GM23338 (cell line): Measurements from ENCODE around the gene HERPUD1. TPM values are rescaled to one million over a fixed set of nuclear protein-coding genes. Genes with fewer than 3 reads are reported as not detected.

Experiments used
- ATAC-seq: fragments of 200-7000 bp; cut with Tn5 transposase; 3 replicates; pipeline ENCODE4 v1.9.1; 2020
- DNase-seq: peaks from one replicate; pipeline ENCODE4 v3.0.0-alpha.2; 2015; ENCODE audit warnings: low spot score
- H2AFZ ChIP-seq: fragments of 200-600 bp; sonication (generic); 2 replicates; pipeline ENCODE4 v1.8.0; 2016; ENCODE audit warnings: antibody characterized with exemption, mild to moderate bottlenecking, moderate library complexity
- H3F3A ChIP-seq: fragments of 200-600 bp; sonication (generic); replicated peaks from 2 replicates; pipeline ENCODE4 v1.8.0; 2017; ENCODE audit warnings: antibody characterized with exemption, mixed run types, low read depth
- H3K27ac ChIP-seq: fragments of 200-600 bp; sonication (generic); 2 replicates; pipeline ENCODE4 v1.6.1; 2016; ENCODE audit warnings: low read depth
- H3K27me3 ChIP-seq: fragments of 200-600 bp; sonication (generic); 2 replicates; pipeline ENCODE4 v1.8.0; 2016; ENCODE audit warnings: mild to moderate bottlenecking, mixed run types, moderate library complexity; ENCODE audit not compliant: insufficient read depth
- H3K36me3 ChIP-seq: fragments of 200-600 bp; sonication (generic); 2 replicates; pipeline ENCODE4 v1.8.0; 2016; ENCODE audit warnings: mild to moderate bottlenecking; ENCODE audit not compliant: insufficient read depth
- H3K4me1 ChIP-seq: fragments of 200-600 bp; sonication (generic); 2 replicates; pipeline ENCODE4 v1.8.0; 2016; ENCODE audit warnings: mild to moderate bottlenecking, moderate library complexity; ENCODE audit not compliant: insufficient read depth
- H3K4me2 ChIP-seq: fragments of 200-600 bp; sonication (generic); 2 replicates; pipeline ENCODE4 v1.7.1; 2017; ENCODE audit warnings: mixed run types
- H3K4me3 ChIP-seq: fragments of 200-600 bp; sonication (generic); 2 replicates; pipeline ENCODE4 v1.6.1; 2016; ENCODE audit warnings: mixed run types
- H3K79me2 ChIP-seq: fragments of 200-600 bp; sonication (generic); replicated peaks from 2 replicates; pipeline ENCODE4 v1.8.0; 2017; ENCODE audit warnings: mild to moderate bottlenecking; ENCODE audit not compliant: insufficient read depth
- H3K9me2 ChIP-seq: fragments of 200-600 bp; sonication (generic); 2 replicates; pipeline ENCODE4 v1.8.0; 2017; ENCODE audit not compliant: insufficient read depth
- H4K20me1 ChIP-seq: fragments of 200-600 bp; sonication (generic); replicated peaks from 2 replicates; pipeline ENCODE4 v1.8.0; 2017; ENCODE audit warnings: mild to moderate bottlenecking; ENCODE audit not compliant: insufficient read depth
- H3K27ac Mint-ChIP-seq: 2 replicates; pipeline ENCODE4 v1.8.0; 2020; ENCODE audit warnings: inconsistent platforms, mild to moderate bottlenecking, moderate library complexity, mixed read lengths
- H3K27me3 Mint-ChIP-seq: 3 replicates; pipeline ENCODE4 v1.8.0; 2022; ENCODE audit warnings: low read depth, mild to moderate bottlenecking, moderate library complexity, mixed read lengths, inconsistent platforms; ENCODE audit not compliant: insufficient read depth, poor library complexity
- H3K36me3 Mint-ChIP-seq: 3 replicates; pipeline ENCODE4 v1.8.0; 2021; ENCODE audit warnings: low read depth, mild to moderate bottlenecking, inconsistent platforms, moderate library complexity, mixed read lengths
- H3K4me1 Mint-ChIP-seq: 3 replicates; pipeline ENCODE4 v1.8.0; 2020; ENCODE audit warnings: mild to moderate bottlenecking, inconsistent platforms, mixed read lengths
- H3K4me3 Mint-ChIP-seq: 3 replicates; pipeline ENCODE4 v1.8.0; 2021; ENCODE audit warnings: moderate library complexity, mild to moderate bottlenecking, inconsistent platforms, mixed read lengths
- H3K9me3 Mint-ChIP-seq: 3 replicates; pipeline ENCODE4 v1.8.0; 2020; ENCODE audit warnings: moderate library complexity, mild to moderate bottlenecking, inconsistent platforms, mixed read lengths
- EZH2 ChIP-seq: fragments of 200-600 bp; sonication (generic); IDR thresholded peaks from one replicate; pipeline ENCODE4 v1.8.0; 2017; ENCODE audit warnings: antibody characterized with exemption, mild to moderate bottlenecking, low read depth; ENCODE audit not compliant: unreplicated experiment
- EZH2phosphoT487 ChIP-seq: fragments of 200-600 bp; sonication (generic); IDR thresholded peaks from one replicate; pipeline ENCODE4 v1.8.1; 2018; ENCODE audit warnings: antibody characterized with exemption; ENCODE audit not compliant: unreplicated experiment
- STAT1 ChIP-seq: IDR thresholded peaks from one replicate; pipeline ENCODE4 v1.6.1; 2016; ENCODE audit warnings: antibody characterized with exemption; ENCODE audit not compliant: unreplicated experiment
- polyA plus RNA-seq: library from polyadenylated mRNA; unstranded; fragments of >200 nt; fragmentation: Nextera tagmentation; extraction: Ambion mirVana; gene quantifications from 2 replicates; pipeline ENCODE4 v1.2.1, GENCODE V29; 2016
- total RNA-seq: library from RNA; depleted of rRNA; stranded (reverse); fragments of >200 nt; shearing (Covaris generic); gene quantifications from 2 replicates; pipeline ENCODE4 v1.2.3, GENCODE V29; 2014
- TF ChIP-seq, protein P1 (sequence below): fragments of 250-450 bp; sonication (Bioruptor Pico); IDR thresholded peaks from 2 replicates; pipeline ENCODE4 v1.5.0; 2020; ENCODE audit warnings: mild to moderate bottlenecking, moderate library complexity
- TF ChIP-seq, protein P2 (sequence below): IDR thresholded peaks from 2 replicates; pipeline ENCODE4 v1.6.1; 2016; ENCODE audit warnings: antibody characterized with exemption

The HERPUD1 gene
- total and polyA plus RNA-seq, 2 experiments from 2014 or later, result 41.1 to 44.1 TPM

DNA sequence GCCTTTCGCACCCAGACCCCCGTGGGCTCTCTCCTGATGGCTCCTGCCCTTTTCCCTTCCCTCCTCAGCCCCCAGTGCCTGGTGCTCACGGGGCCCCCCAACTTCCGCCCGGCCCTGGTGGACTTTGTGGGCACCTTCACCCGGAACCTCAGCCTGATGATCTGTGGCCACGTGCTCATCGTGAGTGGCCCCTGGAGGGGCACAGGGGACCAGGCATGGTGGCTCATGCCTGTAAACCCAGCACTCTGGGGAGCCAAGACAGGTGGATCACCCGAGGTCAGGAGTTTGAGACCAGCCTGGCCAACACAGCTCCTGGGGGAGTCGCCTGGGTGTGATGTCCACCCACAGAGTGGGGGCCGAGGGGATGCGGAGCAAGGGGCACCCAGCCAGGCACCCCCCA is 45.6 kb upstream of the HERPUD1 start:
- no peaks in the 10 kb centered on the region for H3K79me2 ChIP-seq
- no peak overlapping the region for H3K27ac ChIP-seq
- H3K27ac Mint-ChIP-seq, result no peak overlapping the region
- no peaks in the 10 kb centered on the region for H3K9me2 ChIP-seq
- no peaks in the 10 kb centered on the region for H3K27me3 ChIP-seq
- no peak for ATAC-seq
- H3K27me3 Mint-ChIP-seq, result peaks cover 5% of the 10 kb centered on the region
- TF ChIP-seq, protein P1, sequence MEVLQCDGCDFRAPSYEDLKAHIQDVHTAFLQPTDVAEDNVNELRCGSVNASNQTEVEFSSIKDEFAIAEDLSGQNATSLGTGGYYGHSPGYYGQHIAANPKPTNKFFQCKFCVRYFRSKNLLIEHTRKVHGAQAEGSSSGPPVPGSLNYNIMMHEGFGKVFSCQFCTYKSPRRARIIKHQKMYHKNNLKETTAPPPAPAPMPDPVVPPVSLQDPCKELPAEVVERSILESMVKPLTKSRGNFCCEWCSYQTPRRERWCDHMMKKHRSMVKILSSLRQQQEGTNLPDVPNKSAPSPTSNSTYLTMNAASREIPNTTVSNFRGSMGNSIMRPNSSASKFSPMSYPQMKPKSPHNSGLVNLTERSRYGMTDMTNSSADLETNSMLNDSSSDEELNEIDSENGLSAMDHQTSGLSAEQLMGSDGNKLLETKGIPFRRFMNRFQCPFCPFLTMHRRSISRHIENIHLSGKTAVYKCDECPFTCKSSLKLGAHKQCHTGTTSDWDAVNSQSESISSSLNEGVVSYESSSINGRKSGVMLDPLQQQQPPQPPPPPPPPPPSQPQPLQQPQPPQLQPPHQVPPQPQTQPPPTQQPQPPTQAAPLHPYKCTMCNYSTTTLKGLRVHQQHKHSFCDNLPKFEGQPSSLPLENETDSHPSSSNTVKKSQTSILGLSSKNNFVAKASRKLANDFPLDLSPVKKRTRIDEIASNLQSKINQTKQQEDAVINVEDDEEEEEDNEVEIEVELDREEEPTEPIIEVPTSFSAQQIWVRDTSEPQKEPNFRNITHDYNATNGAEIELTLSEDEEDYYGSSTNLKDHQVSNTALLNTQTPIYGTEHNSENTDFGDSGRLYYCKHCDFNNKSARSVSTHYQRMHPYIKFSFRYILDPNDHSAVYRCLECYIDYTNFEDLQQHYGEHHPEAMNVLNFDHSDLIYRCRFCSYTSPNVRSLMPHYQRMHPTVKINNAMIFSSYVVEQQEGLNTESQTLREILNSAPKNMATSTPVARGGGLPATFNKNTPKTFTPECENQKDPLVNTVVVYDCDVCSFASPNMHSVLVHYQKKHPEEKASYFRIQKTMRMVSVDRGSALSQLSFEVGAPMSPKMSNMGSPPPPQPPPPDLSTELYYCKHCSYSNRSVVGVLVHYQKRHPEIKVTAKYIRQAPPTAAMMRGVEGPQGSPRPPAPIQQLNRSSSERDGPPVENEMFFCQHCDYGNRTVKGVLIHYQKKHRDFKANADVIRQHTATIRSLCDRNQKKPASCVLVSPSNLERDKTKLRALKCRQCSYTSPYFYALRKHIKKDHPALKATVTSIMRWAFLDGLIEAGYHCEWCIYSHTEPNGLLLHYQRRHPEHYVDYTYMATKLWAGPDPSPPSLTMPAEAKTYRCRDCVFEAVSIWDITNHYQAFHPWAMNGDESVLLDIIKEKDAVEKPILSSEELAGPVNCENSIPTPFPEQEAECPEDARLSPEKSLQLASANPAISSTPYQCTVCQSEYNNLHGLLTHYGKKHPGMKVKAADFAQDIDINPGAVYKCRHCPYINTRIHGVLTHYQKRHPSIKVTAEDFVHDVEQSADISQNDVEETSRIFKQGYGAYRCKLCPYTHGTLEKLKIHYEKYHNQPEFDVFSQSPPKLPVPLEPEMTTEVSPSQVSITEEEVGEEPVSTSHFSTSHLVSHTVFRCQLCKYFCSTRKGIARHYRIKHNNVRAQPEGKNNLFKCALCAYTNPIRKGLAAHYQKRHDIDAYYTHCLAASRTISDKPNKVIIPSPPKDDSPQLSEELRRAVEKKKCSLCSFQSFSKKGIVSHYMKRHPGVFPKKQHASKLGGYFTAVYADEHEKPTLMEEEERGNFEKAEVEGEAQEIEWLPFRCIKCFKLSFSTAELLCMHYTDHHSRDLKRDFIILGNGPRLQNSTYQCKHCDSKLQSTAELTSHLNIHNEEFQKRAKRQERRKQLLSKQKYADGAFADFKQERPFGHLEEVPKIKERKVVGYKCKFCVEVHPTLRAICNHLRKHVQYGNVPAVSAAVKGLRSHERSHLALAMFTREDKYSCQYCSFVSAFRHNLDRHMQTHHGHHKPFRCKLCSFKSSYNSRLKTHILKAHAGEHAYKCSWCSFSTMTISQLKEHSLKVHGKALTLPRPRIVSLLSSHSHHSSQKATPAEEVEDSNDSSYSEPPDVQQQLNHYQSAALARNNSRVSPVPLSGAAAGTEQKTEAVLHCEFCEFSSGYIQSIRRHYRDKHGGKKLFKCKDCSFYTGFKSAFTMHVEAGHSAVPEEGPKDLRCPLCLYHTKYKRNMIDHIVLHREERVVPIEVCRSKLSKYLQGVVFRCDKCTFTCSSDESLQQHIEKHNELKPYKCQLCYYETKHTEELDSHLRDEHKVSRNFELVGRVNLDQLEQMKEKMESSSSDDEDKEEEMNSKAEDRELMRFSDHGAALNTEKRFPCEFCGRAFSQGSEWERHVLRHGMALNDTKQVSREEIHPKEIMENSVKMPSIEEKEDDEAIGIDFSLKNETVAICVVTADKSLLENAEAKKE (CRISPR knock-in tag), result no peak
- no peak for TF ChIP-seq EZH2
- no peak for TF ChIP-seq EZH2phosphoT487
- TF ChIP-seq, protein P2, sequence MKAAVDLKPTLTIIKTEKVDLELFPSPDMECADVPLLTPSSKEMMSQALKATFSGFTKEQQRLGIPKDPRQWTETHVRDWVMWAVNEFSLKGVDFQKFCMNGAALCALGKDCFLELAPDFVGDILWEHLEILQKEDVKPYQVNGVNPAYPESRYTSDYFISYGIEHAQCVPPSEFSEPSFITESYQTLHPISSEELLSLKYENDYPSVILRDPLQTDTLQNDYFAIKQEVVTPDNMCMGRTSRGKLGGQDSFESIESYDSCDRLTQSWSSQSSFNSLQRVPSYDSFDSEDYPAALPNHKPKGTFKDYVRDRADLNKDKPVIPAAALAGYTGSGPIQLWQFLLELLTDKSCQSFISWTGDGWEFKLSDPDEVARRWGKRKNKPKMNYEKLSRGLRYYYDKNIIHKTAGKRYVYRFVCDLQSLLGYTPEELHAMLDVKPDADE, result no peak
- no peak for DNase-seq
- H3F3A ChIP-seq, result no peaks in the 10 kb centered on the region
- no peak overlapping the region for H3K4me3 Mint-ChIP-seq
- H3K4me1 ChIP-seq, result no peaks in the 10 kb centered on the region
- no peak overlapping the region for H3K4me3 ChIP-seq
- peaks cover 37% of the 10 kb centered on the region for H3K9me3 Mint-ChIP-seq
- no peak overlapping the region for H3K4me2 ChIP-seq
- H3K36me3 ChIP-seq, result no peaks in the 10 kb centered on the region
- H2AFZ ChIP-seq, result no peak overlapping the region
- H3K4me1 Mint-ChIP-seq, result no peaks in the 10 kb centered on the region
- no peaks in the 10 kb centered on the region for H4K20me1 ChIP-seq
- peaks cover 16% of the 10 kb centered on the region for H3K36me3 Mint-ChIP-seq

DNA sequence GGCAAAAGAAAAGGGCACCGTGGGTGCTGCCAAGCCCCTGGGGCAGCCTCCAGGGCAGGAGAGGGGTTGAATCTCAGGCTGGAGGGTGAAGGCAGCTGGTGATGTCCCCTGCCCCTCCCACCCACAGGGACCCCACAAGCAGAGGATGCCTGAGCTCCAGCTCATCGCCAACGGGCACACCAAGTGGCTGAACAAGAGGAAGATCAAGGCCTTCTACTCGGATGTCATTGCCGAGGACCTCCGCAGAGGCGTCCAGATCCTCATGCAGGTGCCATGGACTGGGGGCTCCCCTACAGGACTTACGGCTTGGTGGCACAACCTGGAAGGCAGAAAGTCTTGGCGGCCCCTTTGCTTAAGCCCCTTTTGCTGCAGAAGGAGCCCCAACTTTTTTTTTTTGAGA is 45.1 kb upstream of the HERPUD1 start:
- Histone ChIP-seq H3F3A (no peaks in the 10 kb centered on the region), H3K4me2 (no peak overlapping the region), H3K79me2 (no peaks in the 10 kb centered on the region), H2AFZ (no peak overlapping the region), H3K4me1 (no peaks in the 10 kb centered on the region), H3K27ac (no peak overlapping the region), H3K27me3 (no peaks in the 10 kb centered on the region), H4K20me1 (no peaks in the 10 kb centered on the region), H3K9me2 (no peaks in the 10 kb centered on the region), H3K4me3 (no peak overlapping the region), H3K36me3 (no peaks in the 10 kb centered on the region)
- H3K36me3 Mint-ChIP-seq, result peaks cover 16% of the 10 kb centered on the region
- ATAC-seq (no peak), DNase-seq (no peak)
- H3K4me1 Mint-ChIP-seq, result no peaks in the 10 kb centered on the region
- peaks cover 7% of the 10 kb centered on the region for H3K27me3 Mint-ChIP-seq
- H3K9me3 Mint-ChIP-seq, result peaks cover 37% of the 10 kb centered on the region
- H3K4me3 Mint-ChIP-seq, result no peak overlapping the region
- H3K27ac Mint-ChIP-seq, result no peak overlapping the region
- TF ChIP-seq EZH2 (no peak), STAT1 (no peak)
- TF ChIP-seq, protein P1 (CRISPR knock-in tag), result no peak
